HFFc6 (cell line): ENCODE measurements around the gene TYMP. TPM values are rescaled to one million over a fixed set of nuclear protein-coding genes. Genes with fewer than 3 reads are reported as not detected.
A peak's percentile ranks its signal among the peaks of the same experiment; 100 is the strongest.

Experiments
- DNase-seq: peaks from one replicate; pipeline ENCODE4 v3.0.0-alpha.2; 2018
- H3K27ac Mint-ChIP-seq: 2 replicates; pipeline ENCODE4 v1.8.0; 2020; ENCODE audit warnings: mild to moderate bottlenecking, mixed read lengths
- H3K27me3 Mint-ChIP-seq: 2 replicates; pipeline ENCODE4 v1.8.0; 2021; ENCODE audit warnings: mild to moderate bottlenecking, moderate library complexity, mixed read lengths; ENCODE audit not compliant: insufficient read depth
- H3K36me3 Mint-ChIP-seq: 2 replicates; pipeline ENCODE4 v1.8.0; 2021; ENCODE audit warnings: low read depth, mixed read lengths
- H3K4me1 Mint-ChIP-seq: 2 replicates; pipeline ENCODE4 v1.8.0; 2020; ENCODE audit warnings: low read depth, mixed read lengths
- H3K4me3 Mint-ChIP-seq: 2 replicates; pipeline ENCODE4 v1.8.0; 2020; ENCODE audit warnings: mild to moderate bottlenecking, moderate library complexity, mixed read lengths
- H3K9me3 Mint-ChIP-seq: 2 replicates; pipeline ENCODE4 v1.8.0; 2020; ENCODE audit warnings: mild to moderate bottlenecking, mixed read lengths
- CTCF ChIP-seq: fragments of 200-600 bp; sonication (generic); IDR thresholded peaks from 2 replicates; pipeline ENCODE4 v1.5.0; 2021; ENCODE audit warnings: antibody characterized with exemption, mild to moderate bottlenecking
- total RNA-seq, 6 experiments: library from RNA; stranded (reverse); fragmentation: NEBNext Ultra II Directional; extraction: Animal tissue kit (Norgen Biotek cat#: 25700); gene quantifications; 2 replicates in 1 of 6; 3 replicates in 5 of 6; pipeline ENCODE4 v1.2.3, GENCODE V29; 2021

Gene TYMP
- total RNA-seq, 6 experiments from 2014 or later, result 0.95 to 2.1 (median 1.3) TPM

- H3K27me3 Mint-ChIP-seq, result peaks cover 5% of the 10 kb centered on the region
- TF ChIP-seq CTCF, result no peak
- H3K36me3 Mint-ChIP-seq, result peaks cover 7% of the 10 kb centered on the region
- DNase-seq, result no peak
- H3K9me3 Mint-ChIP-seq, result no peaks in the 10 kb centered on the region
- H3K4me1 Mint-ChIP-seq, result peaks cover 19% of the 10 kb centered on the region
- H3K27ac Mint-ChIP-seq, result no peak overlapping the region
- H3K4me3 Mint-ChIP-seq, result peak overlapping the region; percentile 94
Observed at GRCh38 chr22:50525858-50526107, 4.0 kb downstream of the TYMP start.

- Mint-ChIP-seq H3K36me3 (peaks cover 7% of the 10 kb centered on the region), H3K27ac (peak within 1 kb of the TSS; percentile 74), H3K4me3 (peak within 1 kb of the TSS; percentile 94), H3K9me3 (no peaks in the 10 kb centered on the region), H3K4me1 (peaks cover 19% of the 10 kb centered on the region), H3K27me3 (peaks cover 5% of the 10 kb centered on the region)
- peak; percentile 94 for DNase-seq
- peak; percentile 61 for TF ChIP-seq CTCF
Observed at GRCh38 chr22:50525104-50525857, 4.5 kb downstream of the TYMP start, which contains the start of gene SCO2. Gene SCO2 (minus strand): TSS chr22:50525598. CDS start chr22:50524411, 1,187 bp downstream.

- Mint-ChIP-seq H3K36me3 (peaks cover 10% of the 10 kb centered on the region), H3K27ac (peak overlapping the region; percentile 74), H3K9me3 (no peaks in the 10 kb centered on the region), H3K27me3 (peaks cover 5% of the 10 kb centered on the region), H3K4me3 (peak overlapping the region; percentile 94), H3K4me1 (peaks cover 19% of the 10 kb centered on the region)
- TF ChIP-seq CTCF, result no peak
- DNase-seq, result no peak
Observed at GRCh38 chr22:50524676-50525103, 5.1 kb downstream of the TYMP start.

GRCh38 chr22:50523806-50524675, 5.8 kb downstream of the TYMP start:
- no peaks in the 10 kb centered on the region for H3K9me3 Mint-ChIP-seq
- H3K4me3 Mint-ChIP-seq, result peak overlapping the region; percentile 94
- no peak for DNase-seq
- H3K27ac Mint-ChIP-seq, result peak overlapping the region; percentile 74
- TF ChIP-seq CTCF, result no peak
- peaks cover 19% of the 10 kb centered on the region for H3K4me1 Mint-ChIP-seq
- H3K36me3 Mint-ChIP-seq, result peaks cover 14% of the 10 kb centered on the region
- H3K27me3 Mint-ChIP-seq, result peaks cover 5% of the 10 kb centered on the region

- Mint-ChIP-seq H3K4me3 (0 out of 2 replicates have a peak overlapping the region, but pooled peaks have one; percentile 26), H3K4me1 (peaks cover 19% of the 10 kb centered on the region), H3K27me3 (peaks cover 2% of the 10 kb centered on the region; the same call in 1 of the 2 replicates), H3K36me3 (peaks cover 14% of the 10 kb centered on the region), H3K27ac (no peak overlapping the region; the same call in 1 of the 2 replicates), H3K9me3 (no peaks in the 10 kb centered on the region)
- DNase-seq, result no peak
- no peak for TF ChIP-seq CTCF
Observed at GRCh38 chr22:50523458-50523805, 6.4 kb downstream of the TYMP start.
